HepG2 (cell line): ENCODE measurements around the gene HYCC2. TPM values are rescaled to one million over a fixed set of nuclear protein-coding genes. Genes with fewer than 3 reads are reported as not detected.
A peak's percentile ranks its signal among the peaks of the same experiment; 100 is the strongest.

Experiments used
- DNMT1 ChIP-seq: sonication (generic); formaldehyde crosslinking; IDR thresholded peaks from 2 replicates; pipeline ENCODE4 v1.5.1; 2020; ENCODE audit warnings: mild to moderate bottlenecking, missing genetic modification reagents
- ESRRA ChIP-seq: sonication (generic); formaldehyde crosslinking; IDR thresholded peaks from 2 replicates; pipeline ENCODE4 v1.5.1; 2020; ENCODE audit warnings: mild to moderate bottlenecking, low read depth, missing genetic modification reagents
- HOMEZ ChIP-seq: IDR thresholded peaks from 2 replicates; pipeline ENCODE4 v1.6.1; 2016; ENCODE audit warnings: low read depth
- MED8 ChIP-seq: sonication (generic); formaldehyde crosslinking; IDR thresholded peaks from 2 replicates; pipeline ENCODE4 v1.8.1; 2023; ENCODE audit warnings: mild to moderate bottlenecking, missing genetic modification reagents; ENCODE audit not compliant: insufficient replicate concordance
- SMAD9 ChIP-seq: sonication (generic); formaldehyde crosslinking; IDR thresholded peaks from 2 replicates; pipeline ENCODE4 v1.5.1; 2020; ENCODE audit warnings: mild to moderate bottlenecking, missing genetic modification reagents
- ZBTB3 ChIP-seq: sonication (generic); formaldehyde crosslinking; IDR thresholded peaks from 2 replicates; pipeline ENCODE4 v1.4.0; 2020; ENCODE audit warnings: low read depth, mild to moderate bottlenecking, moderate library complexity, missing genetic modification reagents, borderline replicate concordance
- ZNF142 ChIP-seq: sonication (generic); formaldehyde crosslinking; IDR thresholded peaks from 2 replicates; pipeline ENCODE4 v1.4.0; 2020; ENCODE audit warnings: missing genetic modification reagents
- ZNF547 ChIP-seq: sonication (generic); formaldehyde crosslinking; IDR thresholded peaks from 2 replicates; pipeline ENCODE4 v1.5.1; 2020; ENCODE audit warnings: mild to moderate bottlenecking, missing genetic modification reagents
- ZNF879 ChIP-seq: sonication (generic); formaldehyde crosslinking; IDR thresholded peaks from 2 replicates; pipeline ENCODE4 v1.8.1; 2023; ENCODE audit warnings: missing genetic modification reagents
- polyA plus RNA-seq, 8 experiments: library from polyadenylated mRNA; depleted of rRNA in 3 of 8; stranded (reverse) in 7 of 8; unstranded in 1 of 8; fragments of >200 nt; fragmentation: Illumina TruSeq in 4 of 8; extraction: Trizol in 4 of 8; gene quantifications; 2 replicates each; pipeline versions ENCODE4 v1.2.1 to v1.2.3, GENCODE V29; 2011 to 2016; ENCODE audit warnings: low read depth in 4 of 8, missing spikeins in 1 of 8, mixed read lengths in 1 of 8; ENCODE audit not compliant: insufficient read depth in 1 of 8
- total RNA-seq, 5 experiments: library from RNA; depleted of rRNA; stranded (reverse); fragments of >200 nt; fragmentation: Illumina TruSeq; extraction: Trizol; gene quantifications; 2 replicates each; pipeline ENCODE4 v1.2.3, GENCODE V29; 2016; ENCODE audit warnings: low read depth in 1 of 5
- TF ChIP-seq, protein P1 (sequence below): sonication (generic); formaldehyde crosslinking; IDR thresholded peaks from 2 replicates; pipeline ENCODE4 v1.9.0; 2021; ENCODE audit warnings: missing genetic modification reagents, borderline replicate concordance
- TF ChIP-seq, protein P2 (sequence below): sonication (generic); formaldehyde crosslinking; IDR thresholded peaks from 2 replicates; pipeline ENCODE4 v1.4.0; 2020; ENCODE audit warnings: low read depth, missing genetic modification reagents
- TF ChIP-seq, protein P3 (sequence below): sonication (generic); formaldehyde crosslinking; IDR thresholded peaks from 2 replicates; pipeline ENCODE4 v1.4.0; 2020; ENCODE audit warnings: missing genetic modification reagents, borderline replicate concordance

Gene HYCC2
- total and polyA plus RNA-seq, 2 of the 13 experiments (the other 11 are each of a cell fraction or from before 2014, with no cell fraction given) = 4.7 to 13.9 TPM

DNA sequence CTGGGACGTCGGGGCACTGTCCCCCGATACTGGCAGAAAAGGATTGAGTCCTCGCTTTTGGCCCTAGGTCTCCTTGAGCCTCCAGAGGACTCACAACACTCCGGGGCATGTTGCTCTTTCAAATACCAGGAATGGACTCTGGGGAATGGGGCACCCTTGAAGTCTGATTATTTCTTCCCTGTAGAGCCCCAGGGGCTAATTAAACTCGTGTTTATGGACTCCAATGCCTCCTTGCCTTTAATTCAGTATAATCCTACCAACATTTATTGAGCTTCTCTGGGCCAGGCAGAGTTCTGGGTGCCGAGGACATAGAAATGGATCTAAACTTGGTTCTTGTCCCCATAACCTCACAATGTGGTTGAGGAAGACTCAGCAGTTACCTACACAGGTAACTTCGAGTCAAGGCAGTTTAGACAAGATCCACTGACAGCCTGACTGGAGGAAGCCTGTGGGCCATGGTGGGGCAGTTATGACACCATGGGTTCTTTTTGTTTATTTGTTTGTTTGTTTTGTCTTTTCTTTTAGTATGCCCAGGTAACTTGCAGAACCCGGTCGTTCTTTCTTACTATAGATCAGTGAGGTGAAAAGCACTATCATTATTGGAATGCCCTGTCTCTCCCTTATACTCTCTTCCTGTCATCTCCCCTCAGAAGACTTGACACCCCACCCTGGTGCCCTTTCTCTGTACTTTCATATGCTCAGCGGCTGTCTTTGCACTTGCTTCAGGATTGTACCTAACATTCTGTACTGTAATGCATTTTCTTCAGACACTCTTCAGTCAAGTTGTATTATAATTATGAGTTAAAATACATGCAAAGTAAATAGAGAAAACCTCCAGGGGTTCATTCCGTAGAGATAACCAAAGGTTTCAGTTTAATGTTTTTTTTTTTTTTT, 47.7 kb upstream of the HYCC2 start (continued):
- TF ChIP-seq, protein P1, sequence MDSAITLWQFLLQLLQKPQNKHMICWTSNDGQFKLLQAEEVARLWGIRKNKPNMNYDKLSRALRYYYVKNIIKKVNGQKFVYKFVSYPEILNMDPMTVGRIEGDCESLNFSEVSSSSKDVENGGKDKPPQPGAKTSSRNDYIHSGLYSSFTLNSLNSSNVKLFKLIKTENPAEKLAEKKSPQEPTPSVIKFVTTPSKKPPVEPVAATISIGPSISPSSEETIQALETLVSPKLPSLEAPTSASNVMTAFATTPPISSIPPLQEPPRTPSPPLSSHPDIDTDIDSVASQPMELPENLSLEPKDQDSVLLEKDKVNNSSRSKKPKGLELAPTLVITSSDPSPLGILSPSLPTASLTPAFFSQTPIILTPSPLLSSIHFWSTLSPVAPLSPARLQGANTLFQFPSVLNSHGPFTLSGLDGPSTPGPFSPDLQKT (CRISPR knock-in tag) = no peak
- peak; percentile 29 for TF ChIP-seq MED8 (CRISPR knock-in tag)
- TF ChIP-seq, protein P2, sequence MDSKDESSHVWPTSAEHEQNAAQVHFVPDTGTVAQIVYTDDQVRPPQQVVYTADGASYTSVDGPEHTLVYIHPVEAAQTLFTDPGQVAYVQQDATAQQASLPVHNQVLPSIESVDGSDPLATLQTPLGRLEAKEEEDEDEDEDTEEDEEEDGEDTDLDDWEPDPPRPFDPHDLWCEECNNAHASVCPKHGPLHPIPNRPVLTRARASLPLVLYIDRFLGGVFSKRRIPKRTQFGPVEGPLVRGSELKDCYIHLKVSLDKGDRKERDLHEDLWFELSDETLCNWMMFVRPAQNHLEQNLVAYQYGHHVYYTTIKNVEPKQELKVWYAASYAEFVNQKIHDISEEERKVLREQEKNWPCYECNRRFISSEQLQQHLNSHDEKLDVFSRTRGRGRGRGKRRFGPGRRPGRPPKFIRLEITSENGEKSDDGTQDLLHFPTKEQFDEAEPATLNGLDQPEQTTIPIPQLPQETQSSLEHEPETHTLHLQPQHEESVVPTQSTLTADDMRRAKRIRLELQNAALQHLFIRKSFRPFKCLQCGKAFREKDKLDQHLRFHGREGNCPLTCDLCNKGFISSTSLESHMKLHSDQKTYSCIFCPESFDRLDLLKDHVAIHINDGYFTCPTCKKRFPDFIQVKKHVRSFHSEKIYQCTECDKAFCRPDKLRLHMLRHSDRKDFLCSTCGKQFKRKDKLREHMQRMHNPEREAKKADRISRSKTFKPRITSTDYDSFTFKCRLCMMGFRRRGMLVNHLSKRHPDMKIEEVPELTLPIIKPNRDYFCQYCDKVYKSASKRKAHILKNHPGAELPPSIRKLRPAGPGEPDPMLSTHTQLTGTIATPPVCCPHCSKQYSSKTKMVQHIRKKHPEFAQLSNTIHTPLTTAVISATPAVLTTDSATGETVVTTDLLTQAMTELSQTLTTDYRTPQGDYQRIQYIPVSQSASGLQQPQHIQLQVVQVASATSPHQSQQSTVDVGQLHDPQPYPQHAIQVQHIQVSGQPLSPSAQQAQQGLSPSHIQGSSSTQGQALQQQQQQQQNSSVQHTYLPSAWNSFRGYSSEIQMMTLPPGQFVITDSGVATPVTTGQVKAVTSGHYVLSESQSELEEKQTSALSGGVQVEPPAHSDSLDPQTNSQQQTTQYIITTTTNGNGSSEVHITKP = no peak
- peak; percentile 21; the same call in 1 of the 2 replicates for TF ChIP-seq SMAD9 (CRISPR knock-in tag)
- no peak for TF ChIP-seq ESRRA (CRISPR knock-in tag)
- TF ChIP-seq ZNF142 (CRISPR knock-in tag) = no peak
- TF ChIP-seq ZNF547 = 0 out of 2 replicates have a peak, but pooled peaks have one; percentile 25
- TF ChIP-seq DNMT1 (CRISPR knock-in tag) = no peak
- no peak for TF ChIP-seq HOMEZ
- TF ChIP-seq, protein P3, sequence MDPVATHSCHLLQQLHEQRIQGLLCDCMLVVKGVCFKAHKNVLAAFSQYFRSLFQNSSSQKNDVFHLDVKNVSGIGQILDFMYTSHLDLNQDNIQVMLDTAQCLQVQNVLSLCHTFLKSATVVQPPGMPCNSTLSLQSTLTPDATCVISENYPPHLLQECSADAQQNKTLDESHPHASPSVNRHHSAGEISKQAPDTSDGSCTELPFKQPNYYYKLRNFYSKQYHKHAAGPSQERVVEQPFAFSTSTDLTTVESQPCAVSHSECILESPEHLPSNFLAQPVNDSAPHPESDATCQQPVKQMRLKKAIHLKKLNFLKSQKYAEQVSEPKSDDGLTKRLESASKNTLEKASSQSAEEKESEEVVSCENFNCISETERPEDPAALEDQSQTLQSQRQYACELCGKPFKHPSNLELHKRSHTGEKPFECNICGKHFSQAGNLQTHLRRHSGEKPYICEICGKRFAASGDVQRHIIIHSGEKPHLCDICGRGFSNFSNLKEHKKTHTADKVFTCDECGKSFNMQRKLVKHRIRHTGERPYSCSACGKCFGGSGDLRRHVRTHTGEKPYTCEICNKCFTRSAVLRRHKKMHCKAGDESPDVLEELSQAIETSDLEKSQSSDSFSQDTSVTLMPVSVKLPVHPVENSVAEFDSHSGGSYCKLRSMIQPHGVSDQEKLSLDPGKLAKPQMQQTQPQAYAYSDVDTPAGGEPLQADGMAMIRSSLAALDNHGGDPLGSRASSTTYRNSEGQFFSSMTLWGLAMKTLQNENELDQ (CRISPR knock-in tag) = no peak
- TF ChIP-seq ZNF879 (CRISPR knock-in tag) = no peak
- TF ChIP-seq ZBTB3 (CRISPR knock-in tag) = no peak
